Ishikawa (cell line): ENCODE results near the gene DPH7.

Experiments used
- CEBPB ChIP-seq: IDR thresholded peaks from 2 replicates; pipeline ENCODE4 v1.6.1; 2012
- CREB1 ChIP-seq: IDR thresholded peaks from 2 replicates; pipeline ENCODE4 v1.6.1; 2012; ENCODE audit warnings: low read depth
- EGR1 ChIP-seq: IDR thresholded peaks from 2 replicates; pipeline ENCODE4 v1.6.1; 2012
- EP300 ChIP-seq: IDR thresholded peaks from 2 replicates; pipeline ENCODE4 v1.6.1; 2012; ENCODE audit warnings: borderline replicate concordance
- FOXM1 ChIP-seq: IDR thresholded peaks from 2 replicates; pipeline ENCODE4 v1.6.1; 2012; ENCODE audit warnings: low read depth, borderline replicate concordance
- NFIC ChIP-seq: IDR thresholded peaks from 2 replicates; pipeline ENCODE4 v1.6.1; 2012
- RAD21 ChIP-seq: IDR thresholded peaks from 2 replicates; pipeline ENCODE4 v1.6.1; 2012; ENCODE audit warnings: low read depth
- TAF1 ChIP-seq: IDR thresholded peaks from 2 replicates; pipeline ENCODE4 v1.6.1; 2012; ENCODE audit warnings: low read depth, mild to moderate bottlenecking
- TCF12 ChIP-seq: IDR thresholded peaks from 2 replicates; pipeline ENCODE4 v1.6.1; 2012; ENCODE audit warnings: low read depth
- TEAD4 ChIP-seq: IDR thresholded peaks from 2 replicates; pipeline ENCODE4 v1.6.1; 2012
- YY1 ChIP-seq: IDR thresholded peaks from 2 replicates; pipeline ENCODE4 v1.6.1; 2012; ENCODE audit warnings: low read depth
- ZBTB7A ChIP-seq: IDR thresholded peaks from 2 replicates; pipeline ENCODE4 v1.6.1; 2012; ENCODE audit warnings: low read depth
- TF ChIP-seq, protein P1 (sequence below): IDR thresholded peaks from 2 replicates; pipeline ENCODE4 v1.6.1; 2012
- TF ChIP-seq, protein P2 (sequence below): IDR thresholded peaks from 2 replicates; pipeline ENCODE4 v1.6.1; 2012
- TF ChIP-seq, protein P3 (sequence below): IDR thresholded peaks from 2 replicates; pipeline ENCODE4 v1.6.1; 2012; ENCODE audit warnings: low read depth, mild to moderate bottlenecking

The DPH7 gene

DNA sequence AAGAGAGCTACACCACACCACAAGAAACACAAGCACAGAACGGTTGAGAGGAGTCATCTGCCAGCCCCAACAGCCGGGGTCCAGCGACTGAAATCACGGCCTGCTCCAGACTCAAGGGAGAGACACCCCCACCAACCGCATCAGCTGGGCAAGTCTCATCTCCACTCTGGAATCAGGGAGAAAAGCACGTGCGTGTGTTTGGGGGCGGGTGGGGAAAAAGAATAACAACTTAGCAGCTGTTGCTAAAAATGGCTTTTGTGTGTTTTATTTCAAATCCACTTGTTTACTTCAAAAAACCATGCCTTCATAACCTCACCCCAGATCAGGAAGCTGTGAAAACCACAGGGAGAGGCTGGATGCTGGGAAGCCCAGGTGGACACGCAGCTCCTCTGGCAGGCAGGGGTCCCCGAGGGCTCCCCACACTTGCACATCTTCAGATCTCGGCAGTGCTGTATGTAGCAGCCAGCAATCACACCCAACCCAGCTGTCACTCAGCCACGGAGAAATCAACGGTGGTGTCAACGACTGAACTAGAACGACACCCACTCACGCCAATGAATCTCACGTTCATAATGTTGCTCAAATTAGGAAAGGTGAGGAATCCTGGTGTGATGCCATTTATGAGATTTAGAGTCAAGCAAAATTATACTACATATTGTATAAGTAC is 47.5 kb downstream of the DPH7 start:
- TF ChIP-seq, protein P1, sequence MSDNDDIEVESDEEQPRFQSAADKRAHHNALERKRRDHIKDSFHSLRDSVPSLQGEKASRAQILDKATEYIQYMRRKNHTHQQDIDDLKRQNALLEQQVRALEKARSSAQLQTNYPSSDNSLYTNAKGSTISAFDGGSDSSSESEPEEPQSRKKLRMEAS = no peak
- TF ChIP-seq NFIC (no peak), FOXM1 (no peak)

DNA sequence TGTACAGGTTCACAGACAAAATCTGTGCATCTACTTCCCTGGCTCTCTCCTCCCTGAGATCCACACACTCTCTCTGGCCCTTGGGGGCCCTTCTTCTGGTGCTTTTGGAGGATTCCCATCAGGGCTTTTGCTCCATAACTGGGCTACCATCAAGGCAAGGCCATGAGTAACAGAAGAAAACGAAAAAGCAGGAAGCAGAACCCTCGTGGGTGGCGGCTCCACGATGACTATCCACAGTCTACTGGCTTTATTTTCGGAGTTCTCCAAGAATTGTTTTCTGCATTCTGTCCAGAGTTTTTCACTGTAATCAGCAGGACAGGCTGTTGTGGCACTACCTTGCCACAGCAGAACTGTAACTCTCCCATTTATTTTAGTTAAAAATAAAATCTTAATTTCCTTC is 48.4 kb downstream of the DPH7 start:
- TF ChIP-seq EP300 = no peak
- no peak for TF ChIP-seq CEBPB
- TF ChIP-seq RAD21 = no peak
- TF ChIP-seq EGR1 = no peak
- TF ChIP-seq TAF1 = no peak
- no peak for TF ChIP-seq TCF12
- TF ChIP-seq TEAD4 = no peak
- TF ChIP-seq YY1 = no peak

DNA sequence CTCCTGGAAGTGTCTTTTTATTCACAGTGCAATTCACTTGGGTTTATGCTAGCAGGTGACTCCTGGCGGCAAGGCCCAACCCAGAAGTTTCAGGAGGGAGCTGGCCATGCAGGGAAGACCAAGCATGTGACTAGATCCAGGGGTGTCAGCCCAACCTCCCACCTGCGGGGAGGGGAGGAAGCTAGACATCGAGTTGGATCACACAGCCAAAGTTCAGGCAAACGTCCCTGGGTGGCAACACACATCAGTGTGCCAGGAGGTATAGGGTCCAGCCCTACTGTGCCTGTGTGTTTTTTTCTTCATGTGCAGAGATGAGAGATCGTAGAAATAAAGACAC is 53.8 kb downstream of the DPH7 start:
- TF ChIP-seq TEAD4 (no peak), CREB1 (no peak), RAD21 (no peak), TCF12 (no peak), TAF1 (no peak), ZBTB7A (no peak), NFIC (no peak), CEBPB (no peak)
- TF ChIP-seq, protein P1 = no peak
- TF ChIP-seq, protein P2, sequence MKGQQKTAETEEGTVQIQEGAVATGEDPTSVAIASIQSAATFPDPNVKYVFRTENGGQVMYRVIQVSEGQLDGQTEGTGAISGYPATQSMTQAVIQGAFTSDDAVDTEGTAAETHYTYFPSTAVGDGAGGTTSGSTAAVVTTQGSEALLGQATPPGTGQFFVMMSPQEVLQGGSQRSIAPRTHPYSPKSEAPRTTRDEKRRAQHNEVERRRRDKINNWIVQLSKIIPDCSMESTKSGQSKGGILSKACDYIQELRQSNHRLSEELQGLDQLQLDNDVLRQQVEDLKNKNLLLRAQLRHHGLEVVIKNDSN = no peak
- TF ChIP-seq, protein P3, sequence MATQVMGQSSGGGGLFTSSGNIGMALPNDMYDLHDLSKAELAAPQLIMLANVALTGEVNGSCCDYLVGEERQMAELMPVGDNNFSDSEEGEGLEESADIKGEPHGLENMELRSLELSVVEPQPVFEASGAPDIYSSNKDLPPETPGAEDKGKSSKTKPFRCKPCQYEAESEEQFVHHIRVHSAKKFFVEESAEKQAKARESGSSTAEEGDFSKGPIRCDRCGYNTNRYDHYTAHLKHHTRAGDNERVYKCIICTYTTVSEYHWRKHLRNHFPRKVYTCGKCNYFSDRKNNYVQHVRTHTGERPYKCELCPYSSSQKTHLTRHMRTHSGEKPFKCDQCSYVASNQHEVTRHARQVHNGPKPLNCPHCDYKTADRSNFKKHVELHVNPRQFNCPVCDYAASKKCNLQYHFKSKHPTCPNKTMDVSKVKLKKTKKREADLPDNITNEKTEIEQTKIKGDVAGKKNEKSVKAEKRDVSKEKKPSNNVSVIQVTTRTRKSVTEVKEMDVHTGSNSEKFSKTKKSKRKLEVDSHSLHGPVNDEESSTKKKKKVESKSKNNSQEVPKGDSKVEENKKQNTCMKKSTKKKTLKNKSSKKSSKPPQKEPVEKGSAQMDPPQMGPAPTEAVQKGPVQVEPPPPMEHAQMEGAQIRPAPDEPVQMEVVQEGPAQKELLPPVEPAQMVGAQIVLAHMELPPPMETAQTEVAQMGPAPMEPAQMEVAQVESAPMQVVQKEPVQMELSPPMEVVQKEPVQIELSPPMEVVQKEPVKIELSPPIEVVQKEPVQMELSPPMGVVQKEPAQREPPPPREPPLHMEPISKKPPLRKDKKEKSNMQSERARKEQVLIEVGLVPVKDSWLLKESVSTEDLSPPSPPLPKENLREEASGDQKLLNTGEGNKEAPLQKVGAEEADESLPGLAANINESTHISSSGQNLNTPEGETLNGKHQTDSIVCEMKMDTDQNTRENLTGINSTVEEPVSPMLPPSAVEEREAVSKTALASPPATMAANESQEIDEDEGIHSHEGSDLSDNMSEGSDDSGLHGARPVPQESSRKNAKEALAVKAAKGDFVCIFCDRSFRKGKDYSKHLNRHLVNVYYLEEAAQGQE = no peak

DNA sequence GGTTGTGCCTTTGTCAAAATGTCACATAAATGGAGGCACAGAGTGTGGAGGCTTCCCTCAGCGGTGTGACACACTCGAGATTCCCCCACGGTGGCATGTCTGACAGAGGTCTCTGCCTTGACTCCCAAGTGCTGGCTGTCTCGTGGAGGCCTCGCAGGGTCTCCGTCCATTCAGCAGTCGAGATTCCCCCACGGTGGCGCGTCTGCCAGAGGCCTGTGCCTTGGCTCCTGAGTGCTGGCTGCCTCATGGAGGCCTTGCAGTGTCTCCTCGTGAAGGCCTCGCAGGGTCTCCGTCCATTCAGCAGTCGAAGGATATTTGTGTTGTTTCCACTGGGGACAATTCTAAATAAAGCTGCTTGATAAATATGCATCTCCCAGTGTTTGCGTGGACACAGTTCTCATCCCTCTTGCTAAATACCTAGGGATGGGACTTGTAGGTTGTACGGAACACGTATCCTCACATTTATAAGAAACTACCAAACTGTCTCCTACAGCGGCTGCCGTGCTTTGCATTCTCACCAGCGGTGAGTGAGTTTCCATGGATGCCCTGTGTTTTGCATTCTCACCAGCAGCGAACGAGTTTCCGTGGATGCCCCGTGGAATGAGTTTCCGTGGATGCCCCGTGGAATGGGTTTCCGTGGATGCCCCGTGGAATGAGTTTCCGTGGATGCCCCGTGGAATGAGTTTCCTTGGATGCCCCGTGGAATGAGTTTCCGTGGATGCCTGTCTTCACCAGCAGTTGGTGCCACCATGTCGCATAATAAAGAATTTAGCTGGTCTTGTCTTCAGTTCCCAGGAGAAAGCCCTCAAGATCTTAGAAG is 54.4 kb downstream of the DPH7 start:
- TF ChIP-seq, protein P2 = no peak
- no peak for TF ChIP-seq TCF12

DNA sequence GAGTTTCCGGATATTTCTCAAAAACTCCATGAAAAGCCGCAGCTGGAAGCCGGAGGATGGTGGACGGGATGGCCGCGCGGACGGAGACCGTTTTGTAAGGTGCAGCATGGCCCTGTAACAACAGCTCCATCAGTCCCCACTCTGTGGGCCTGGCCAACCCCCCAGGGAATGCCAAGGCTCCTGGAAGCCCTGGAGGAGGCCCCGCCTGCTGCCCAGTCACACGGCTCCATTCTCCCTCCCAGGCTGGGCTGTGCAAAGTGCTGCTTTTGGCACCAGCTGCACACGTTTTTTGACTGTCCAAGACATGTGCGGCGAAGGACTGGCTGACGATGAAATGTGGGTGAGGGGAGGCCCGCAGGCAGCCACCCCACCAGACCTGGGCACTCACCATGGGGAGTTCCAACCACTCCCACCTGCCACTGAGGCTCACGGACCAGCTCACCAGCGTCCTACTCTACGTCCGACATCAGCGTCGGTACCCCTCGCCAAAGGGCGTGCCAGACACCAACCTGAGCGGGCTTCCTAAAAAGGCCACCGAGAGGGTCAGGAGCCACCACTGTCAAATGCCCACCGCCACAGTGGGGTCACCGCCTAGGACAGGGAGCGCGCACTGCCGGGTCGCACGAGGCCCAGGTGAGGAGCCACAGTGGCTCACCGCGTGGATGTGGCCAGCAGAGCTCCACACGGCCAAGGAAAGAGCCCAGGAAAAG is 55.8 kb downstream of the DPH7 start:
- TF ChIP-seq NFIC (no peak), TEAD4 (no peak), RAD21 (no peak), EGR1 (no peak), TCF12 (no peak), FOXM1 (no peak), EP300 (no peak), ZBTB7A (no peak)
- TF ChIP-seq, protein P1 = no peak
- TF ChIP-seq, protein P2 = no peak
- TF ChIP-seq, protein P3 = no peak
